GOT3 (cell line): ENCODE data around the gene MAP2K4.
"Not testable (repeated sequence)": the region's sequence is repeated elsewhere in the genome, so short reads cannot be mapped to it uniquely, and the experiment has no call there.

ENCODE experiments used
- DNase-seq: peaks from one replicate; lab custom pipeline; 2025; ENCODE audit warnings: mixed read lengths; lab: John Stamatoyannopoulos, UW

MAP2K4 gene

GRCh38 chr17:12162187-12162586 lies 141.5 kb downstream of the MAP2K4 start:
- DNase-seq, result not testable (repeated sequence)

GRCh38 chr17:12164085-12164484 lies 143.4 kb downstream of the MAP2K4 start:
- DNase-seq, result no peak

GRCh38 chr17:12178644-12179330 lies 158.1 kb downstream of the MAP2K4 start:
- no peak for DNase-seq

DNA sequence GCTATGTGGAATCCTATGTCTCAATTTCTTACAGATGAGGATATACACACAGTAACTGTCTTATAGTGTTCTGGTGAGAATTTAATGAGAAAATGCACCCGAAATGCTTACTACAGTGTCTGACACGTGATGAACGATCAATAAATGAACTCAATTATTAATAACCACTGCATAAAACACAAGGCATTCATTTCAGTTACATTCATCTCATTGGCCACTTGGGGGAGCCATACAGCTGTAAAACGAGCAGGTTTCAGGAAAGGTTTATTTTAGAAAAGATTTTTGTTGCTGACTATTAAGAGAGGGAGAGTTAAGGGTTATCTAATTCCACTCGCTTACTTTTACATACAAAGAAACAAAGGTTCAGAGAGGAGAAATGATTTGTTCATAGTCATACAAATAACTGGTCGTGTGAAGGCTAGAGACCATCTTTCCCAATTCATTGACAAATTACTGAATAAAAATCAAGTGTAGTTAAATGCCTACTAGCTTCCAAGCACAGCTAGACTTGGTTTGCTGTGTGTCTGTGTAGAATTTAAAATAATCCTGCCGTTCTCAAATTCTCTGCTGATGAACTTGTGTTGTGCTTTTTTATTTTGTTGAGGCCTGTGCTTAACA lies 160.1 kb downstream of the MAP2K4 start:
- no peak for DNase-seq

DNA sequence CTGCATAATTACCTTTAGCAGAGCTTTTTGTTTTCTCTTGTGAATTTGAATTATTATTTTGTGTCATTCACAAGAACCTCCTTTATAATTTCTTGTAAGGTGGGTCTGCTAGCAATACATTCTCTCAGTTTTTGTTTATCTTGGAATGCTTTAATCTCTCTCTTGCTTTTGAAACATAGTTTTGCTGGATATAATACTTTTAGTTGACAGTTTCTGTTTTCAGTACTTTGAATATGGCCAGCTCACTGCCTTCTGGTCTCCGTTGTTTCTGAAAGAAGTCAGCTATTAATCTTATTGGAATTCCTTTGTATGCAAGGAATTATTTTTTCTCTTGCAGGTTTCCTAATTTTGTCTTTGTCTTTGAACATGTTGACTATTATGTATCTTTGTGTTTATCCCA lies 167.0 kb downstream of the MAP2K4 start:
- DNase-seq, result no peak

DNA sequence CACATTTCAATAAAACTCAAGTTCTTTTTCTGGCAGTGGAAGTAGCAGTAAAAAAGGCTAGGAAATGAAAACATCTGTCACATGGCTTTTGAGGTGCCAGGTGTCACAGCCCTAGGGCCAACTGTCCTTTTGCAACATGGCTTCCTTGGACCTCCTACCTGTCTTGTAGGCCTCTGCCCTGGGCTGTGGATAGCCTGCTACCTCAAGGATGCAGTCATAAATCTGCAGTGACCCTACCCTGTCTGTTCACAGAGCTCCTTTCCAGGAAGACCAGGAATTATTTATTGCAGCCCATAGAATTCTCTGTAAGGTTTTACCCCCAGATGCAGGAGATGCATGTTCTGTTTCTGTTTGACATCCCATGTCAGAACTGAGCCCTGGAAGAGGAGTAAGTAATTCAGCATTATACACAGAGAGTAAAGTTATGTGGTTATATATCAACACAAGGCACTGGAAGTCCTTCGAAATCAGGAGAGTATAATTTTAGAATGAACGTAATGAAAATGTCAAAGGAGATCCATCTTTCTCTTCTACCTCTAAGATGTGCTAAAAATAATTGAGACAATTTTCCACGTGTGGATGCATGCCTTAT lies 172.6 kb downstream of the MAP2K4 start:
- no peak for DNase-seq
